Upper lobe of left lung (tissue), 6 donors: Measurements from ENCODE around the gene WASF2. TPM values are rescaled to one million over a fixed set of nuclear protein-coding genes. Genes with fewer than 3 reads are reported as not detected.

ENCODE experiments used
- ATAC-seq, 2 donors: fragments of 200-7000 bp; cut with Tn5 transposase; one replicate each; pipeline ENCODE4 v1.9.1; 2022; ENCODE audit warnings: mild to moderate bottlenecking in 2 of 2, moderate library complexity in 2 of 2; ENCODE audit not compliant: low FRiP score in 2 of 2
- DNase-seq, 2 donors: peaks; one replicate each; pipeline ENCODE4 v3.0.0-alpha.2; 2019 to 2020
- H3K27ac ChIP-seq, 4 donors: fragments of 200-600 bp; sonication (generic); one replicate each; pipeline ENCODE4 v1.5.1; 2016 to 2019
- H3K27me3 ChIP-seq, 4 donors: fragments of 200-600 bp; sonication (generic); one replicate each; pipeline ENCODE4 v1.5.1; 2017 to 2019
- H3K36me3 ChIP-seq, 4 donors: fragments of 200-600 bp; sonication (generic); one replicate each; pipeline ENCODE4 v1.5.1; 2016 to 2019
- H3K4me1 ChIP-seq, 4 donors: fragments of 200-600 bp; sonication (generic); one replicate each; pipeline ENCODE4 v1.5.1; 2018 to 2019
- H3K4me3 ChIP-seq, 4 donors: fragments of 200-600 bp; sonication (generic); one replicate each; pipeline ENCODE4 v1.5.1; 2017 to 2019; ENCODE audit warnings: mild to moderate bottlenecking in 2 of 4, moderate library complexity in 1 of 4
- H3K9me3 ChIP-seq, 4 donors: fragments of 200-600 bp; sonication (generic); one replicate each; pipeline ENCODE4 v1.5.1; 2018 to 2019
- CTCF ChIP-seq, 6 experiments: fragments of 450-650 bp in 4 of 6; fragments of 200-600 bp in 2 of 6; sonication (generic) in 2 of 6; IDR thresholded peaks; one replicate each; pipeline ENCODE4 v1.5.1; 2016 to 2019; ENCODE audit warnings: antibody characterized with exemption in 6 of 6
- EP300 ChIP-seq, 4 donors: sonication (generic); formaldehyde crosslinking; IDR thresholded peaks; one replicate each; pipeline ENCODE4 v1.5.1; 2017; ENCODE audit warnings: antibody characterized with exemption in 4 of 4, control low read depth in 2 of 4
- POLR2A ChIP-seq, 4 donors: fragments of 450-650 bp; IDR thresholded peaks; one replicate each; pipeline ENCODE4 v1.5.1; 2016 to 2017; ENCODE audit warnings: antibody characterized with exemption in 4 of 4, mild to moderate bottlenecking in 2 of 4
- POLR2AphosphoS5 ChIP-seq, 2 donors: sonication (generic); formaldehyde crosslinking; IDR thresholded peaks; one replicate each; pipeline ENCODE4 v1.5.1; 2017; ENCODE audit warnings: antibody characterized with exemption in 2 of 2
- WGBS, 2 donors: methylation state at CpG; one replicate each; pipeline ENCODE4 v1.1.5; 2017 to 2018; 5-methylcytosine and 5-hydroxymethylcytosine counted together
- total RNA-seq, 6 donors: library from RNA; depleted of rRNA in 4 of 6; stranded (reverse); fragments of >200 nt in 4 of 6; gene quantifications; one replicate each; pipeline versions ENCODE4 v1.1.0 to v1.2.1, GENCODE V29; 2016 to 2021
- donor health status: DM: no; HTN: no; CAD: no; lungs with moderate emphysema.
- donor health status: DM: no; HTN: yes; CAD: no; lungs with severe emphysema.

The WASF2 gene
- total RNA-seq, 6 donors from 2014 or later, result 53.4 to 158 (median 62.2) TPM

- H3K36me3 ChIP-seq, result peaks cover 32 to 85% (median 78%) of the 10 kb centered on the region in 4 donors
- peaks cover 19 to 39% (median 36%) of the 10 kb centered on the region in 4 donors for H3K4me1 ChIP-seq
- 95% methylated on average over 7 to 8 of the region's 8 CpGs for WGBS, 2 donors
- DNase-seq, result no peak
- no peak overlapping the region for H3K27ac ChIP-seq
- H3K4me3 ChIP-seq, result no peak overlapping the region
- ATAC-seq, result no peak
- TF ChIP-seq EP300 (IDR thresholded peaks at IDR 0.05) (no peak), POLR2AphosphoS5 (IDR thresholded peaks at IDR 0.05) (no peak), POLR2A (IDR thresholded peaks at IDR 0.05) (no peak), CTCF (IDR thresholded peaks at IDR 0.05) (no peak)
- H3K9me3 ChIP-seq, result no peaks in the 10 kb centered on the region
- H3K27me3 ChIP-seq, result no peaks in the 10 kb centered on the region
Measured at GRCh38 chr1:27361553-27361952, 128.4 kb downstream of the WASF2 start.

- peak overlapping the region in 1 of 4 donors; percentile 42 for H3K4me3 ChIP-seq
- no peak for TF ChIP-seq POLR2AphosphoS5 (IDR thresholded peaks at IDR 0.05)
- no peak for TF ChIP-seq CTCF (IDR thresholded peaks at IDR 0.05)
- TF ChIP-seq EP300 (IDR thresholded peaks at IDR 0.05), result no peak
- TF ChIP-seq POLR2A (IDR thresholded peaks at IDR 0.05), result no peak
- H3K9me3 ChIP-seq, result no peaks in the 10 kb centered on the region
- 84 to 88% methylated on average over 21 of the region's 21 CpGs for WGBS, 2 donors
- no peak for ATAC-seq
- H3K27ac ChIP-seq, result no peak overlapping the region
- H3K36me3 ChIP-seq, result peaks cover 32 to 91% (median 84%) of the 10 kb centered on the region in 4 donors
- H3K4me1 ChIP-seq, result peaks cover 19 to 39% (median 36%) of the 10 kb centered on the region in 4 donors
- no peaks in the 10 kb centered on the region for H3K27me3 ChIP-seq
- no peak for DNase-seq
Measured at GRCh38 chr1:27361044-27361402, 128.9 kb downstream of the WASF2 start.

GRCh38 chr1:27360159-27361043, 129.6 kb downstream of the WASF2 start:
- Histone ChIP-seq H3K4me3 (peak overlapping the region in 3 of 4 donors; percentile 11 to 42 (median 36)), H3K9me3 (no peaks in the 10 kb centered on the region), H3K27me3 (no peaks in the 10 kb centered on the region), H3K36me3 (peaks cover 37 to 97% (median 89%) of the 10 kb centered on the region in 4 donors), H3K4me1 (peaks cover 19 to 39% (median 36%) of the 10 kb centered on the region in 4 donors), H3K27ac (peak overlapping the region in 1 of 4 donors; percentile 3)
- ATAC-seq (no peak), DNase-seq (peak in 1 of 2 donors; percentile 91)
- TF ChIP-seq POLR2A (IDR thresholded peaks at IDR 0.05) (peak in 1 of 4 donors; percentile 5), CTCF (IDR thresholded peaks at IDR 0.05) (no peak)
- WGBS, 2 donors, result 64 to 70% methylated on average over 58 to 71 of the region's 71 CpGs

- Histone ChIP-seq H3K4me1 (peaks cover 14 to 35% (median 30%) of the 10 kb centered on the region in 4 donors), H3K36me3 (peaks cover 41 to 100% (median 95%) of the 10 kb centered on the region in 4 donors), H3K27ac (no peak overlapping the region), H3K27me3 (no peaks in the 10 kb centered on the region), H3K9me3 (no peaks in the 10 kb centered on the region), H3K4me3 (peak overlapping the region in 1 of 4 donors; percentile 42)
- WGBS, 2 donors, result 74 to 82% methylated on average over 6 to 9 of the region's 9 CpGs
- DNase-seq, result no peak
- no peak for TF ChIP-seq CTCF (IDR thresholded peaks at IDR 0.05)
- TF ChIP-seq POLR2A (IDR thresholded peaks at IDR 0.05), result no peak
- TF ChIP-seq EP300 (IDR thresholded peaks at IDR 0.05), result no peak
- TF ChIP-seq POLR2AphosphoS5 (IDR thresholded peaks at IDR 0.05), result no peak
- no peak for ATAC-seq
Measured at GRCh38 chr1:27359822-27360158, 130.2 kb downstream of the WASF2 start.
